Neuronal stem cell (in vitro differentiated cells): ENCODE measurements around the gene ZNF398.

Experiments
- DNase-seq: peaks from one replicate; pipeline ENCODE4 v3.0.0-alpha.2; 2013; ENCODE audit warnings: low spot score
- H2AFZ ChIP-seq: one replicate; pipeline ENCODE4 v1.6.1; 2013; ENCODE audit warnings: mild to moderate bottlenecking, low read length, inconsistent platforms
- H2AK5ac ChIP-seq: 2 replicates; pipeline ENCODE4 v1.6.1; 2013; ENCODE audit warnings: low read depth, mild to moderate bottlenecking, inconsistent platforms, low read length, moderate library complexity, mixed read lengths
- H2BK120ac ChIP-seq: 2 replicates; pipeline ENCODE4 v1.6.1; 2013; ENCODE audit warnings: low read depth, mild to moderate bottlenecking, inconsistent platforms, low read length, moderate library complexity, mixed read lengths
- H2BK12ac ChIP-seq: one replicate; pipeline ENCODE4 v1.6.1; 2013; ENCODE audit warnings: low read length, inconsistent platforms
- H2BK15ac ChIP-seq: 2 replicates; pipeline ENCODE4 v1.6.1; 2013; ENCODE audit warnings: mild to moderate bottlenecking, low read length, inconsistent platforms, mixed read lengths
- H2BK5ac ChIP-seq: one replicate; pipeline ENCODE4 v1.6.1; 2013; ENCODE audit warnings: inconsistent platforms, mild to moderate bottlenecking, low read length, moderate library complexity
- H3K14ac ChIP-seq: one replicate; pipeline ENCODE4 v1.6.1; 2013; ENCODE audit warnings: low read length, inconsistent platforms
- H3K18ac ChIP-seq: 2 replicates; pipeline ENCODE4 v1.6.1; 2013; ENCODE audit warnings: low read length, inconsistent platforms
- H3K23ac ChIP-seq: 2 replicates; pipeline ENCODE4 v1.6.1; 2013; ENCODE audit warnings: low read depth, mild to moderate bottlenecking, mixed read lengths, low read length, inconsistent platforms; ENCODE audit not compliant: poor library complexity
- H3K27ac ChIP-seq: replicated peaks from 3 replicates; pipeline ENCODE4 v1.5.1; 2013; ENCODE audit warnings: low read length, inconsistent platforms
- H3K27me3 ChIP-seq, 3 experiments: 2 replicates each; pipeline ENCODE4 v1.6.1; 2013; ENCODE audit warnings: low read length in 3 of 3, mild to moderate bottlenecking in 2 of 3, inconsistent platforms in 1 of 3, low read depth in 1 of 3, mixed read lengths in 1 of 3, moderate library complexity in 1 of 3; ENCODE audit not compliant: control insufficient read depth in 3 of 3, insufficient read depth in 3 of 3
- H3K36me3 ChIP-seq, 2 donors: replicated peaks in 1 of 2; 2 replicates each; pipeline ENCODE4 v1.6.1; 2013; ENCODE audit warnings: low read length in 2 of 2; ENCODE audit not compliant: control insufficient read depth in 2 of 2, insufficient read depth in 2 of 2
- H3K4ac ChIP-seq: 2 replicates; pipeline ENCODE4 v1.6.1; 2013; ENCODE audit warnings: inconsistent platforms, mild to moderate bottlenecking, low read length, moderate library complexity
- H3K4me1 ChIP-seq, 2 donors: 1 replicate in 1 of 2; 2 replicates in 1 of 2; pipeline ENCODE4 v1.6.1; 2013; ENCODE audit warnings: low read length in 2 of 2, low read depth in 1 of 2; ENCODE audit not compliant: control insufficient read depth in 2 of 2, insufficient read depth in 1 of 2
- H3K4me2 ChIP-seq: one replicate; pipeline ENCODE4 v1.6.1; 2013; ENCODE audit warnings: mild to moderate bottlenecking, low read length, inconsistent platforms; ENCODE audit not compliant: insufficient read depth, poor library complexity, severe bottlenecking
- H3K4me3 ChIP-seq, 2 donors: 2 replicates each; pipeline ENCODE4 v1.5.1; 2013; ENCODE audit warnings: low read length in 2 of 2, mild to moderate bottlenecking in 2 of 2, inconsistent platforms in 1 of 2, moderate library complexity in 1 of 2
- H3K79me1 ChIP-seq: one replicate; pipeline ENCODE4 v1.6.1; 2013; ENCODE audit warnings: low read depth, mild to moderate bottlenecking, inconsistent platforms, low read length, moderate library complexity
- H3K9ac ChIP-seq: one replicate; pipeline ENCODE4 v1.6.1; 2013; ENCODE audit warnings: mild to moderate bottlenecking, low read depth, low read length, inconsistent platforms; ENCODE audit not compliant: poor library complexity
- H3K9me3 ChIP-seq, 2 donors: replicated peaks in 1 of 2; 2 replicates each; pipeline versions ENCODE3 to v1.6.1; 2013; ENCODE audit warnings: low read length in 2 of 2, mild to moderate bottlenecking in 2 of 2, inconsistent platforms in 1 of 2, low read depth in 1 of 2, mixed read lengths in 1 of 2, moderate library complexity in 1 of 2; ENCODE audit not compliant: control insufficient read depth in 2 of 2, insufficient read depth in 1 of 2
- H4K8ac ChIP-seq: one replicate; pipeline ENCODE4 v1.6.1; 2013; ENCODE audit warnings: low read depth, mild to moderate bottlenecking, inconsistent platforms, low read length, moderate library complexity
- H4K91ac ChIP-seq: one replicate; pipeline ENCODE4 v1.6.1; 2013; ENCODE audit warnings: low read length, low read depth, mild to moderate bottlenecking, inconsistent platforms; ENCODE audit not compliant: poor library complexity
- WGBS, 2 donors: extraction: QIAGEN DNeasy Blood & Tissue Kit; methylation state at CpG; one replicate each; pipeline ENCODE4 v1.1.7; 2013; ENCODE audit warnings: missing lambda C conversion rate in 2 of 2, mixed read lengths in 1 of 2; ENCODE audit not compliant: insufficient read length in 2 of 2, insufficient replicate concordance in 1 of 2; ENCODE audit errors: extremely low coverage in 2 of 2; 5-methylcytosine and 5-hydroxymethylcytosine counted together

ZNF398 gene

GRCh38 chr7:149217570-149217969, 70.3 kb downstream of the ZNF398 start:
- no peak for DNase-seq
- H3K4me3 ChIP-seq = no peak overlapping the region
- no peak overlapping the region for H2AFZ ChIP-seq
- H2BK120ac ChIP-seq = no peak overlapping the region
- H4K91ac ChIP-seq = no peak overlapping the region
- H3K4me2 ChIP-seq = no peak overlapping the region
- H3K27me3 ChIP-seq = no peaks in the 10 kb centered on the region
- H3K18ac ChIP-seq = no peak overlapping the region
- H3K9ac ChIP-seq = no peak overlapping the region
- no CpG with 5 or more reads among the region's 6 CpGs for WGBS, 2 donors
- no peak overlapping the region for H3K27ac ChIP-seq
- no peak overlapping the region for H3K14ac ChIP-seq
- peaks cover 46 to 92% of the 10 kb centered on the region in 2 donors for H3K36me3 ChIP-seq
- H2BK12ac ChIP-seq = no peak overlapping the region
- no peak overlapping the region for H3K4ac ChIP-seq
- H3K4me1 ChIP-seq = no peaks in the 10 kb centered on the region
- H3K23ac ChIP-seq = no peak overlapping the region
- no peak overlapping the region for H2BK5ac ChIP-seq
- H3K9me3 ChIP-seq = no peaks in the 10 kb centered on the region
- no peak overlapping the region for H2BK15ac ChIP-seq
- no peak overlapping the region for H4K8ac ChIP-seq
- H2AK5ac ChIP-seq = no peak overlapping the region
- no peaks in the 10 kb centered on the region for H3K79me1 ChIP-seq

GRCh38 chr7:149218469-149219420, 71.5 kb downstream of the ZNF398 start:
- no peak overlapping the region for H2BK120ac ChIP-seq
- WGBS, 2 donors = no CpG with 5 or more reads among the region's 10 CpGs
- H3K23ac ChIP-seq = no peak overlapping the region

GRCh38 chr7:149220534-149220933, 73.3 kb downstream of the ZNF398 start:
- no peak for DNase-seq
- H3K27me3 ChIP-seq = no peaks in the 10 kb centered on the region
- H3K23ac ChIP-seq = no peak overlapping the region
- H3K36me3 ChIP-seq = peaks cover 41 to 83% of the 10 kb centered on the region in 2 donors
- no peak overlapping the region for H2AK5ac ChIP-seq
- H3K27ac ChIP-seq = no peak overlapping the region
- no peak overlapping the region for H3K4me3 ChIP-seq
- no peak overlapping the region for H3K4me2 ChIP-seq
- H2BK5ac ChIP-seq = no peak overlapping the region
- no peak overlapping the region for H3K4ac ChIP-seq
- no peak overlapping the region for H2BK15ac ChIP-seq
- H3K4me1 ChIP-seq = no peaks in the 10 kb centered on the region
- no peak overlapping the region for H3K9ac ChIP-seq
- no peak overlapping the region for H4K8ac ChIP-seq
- no peak overlapping the region for H2AFZ ChIP-seq
- no peak overlapping the region for H4K91ac ChIP-seq
- no peak overlapping the region for H3K18ac ChIP-seq
- H3K14ac ChIP-seq = no peak overlapping the region
- no peak overlapping the region for H2BK120ac ChIP-seq
- peaks cover 2% of the 10 kb centered on the region for H3K79me1 ChIP-seq
- WGBS, 2 donors = no CpG with 5 or more reads among the region's 6 CpGs
- no peaks in the 10 kb centered on the region for H3K9me3 ChIP-seq
- H2BK12ac ChIP-seq = no peak overlapping the region

More at GRCh38 chr7:149218469-149219420, 71.5 kb downstream of the ZNF398 start:
- no peak overlapping the region for H3K9ac ChIP-seq
- H3K79me1 ChIP-seq = peaks cover 2% of the 10 kb centered on the region
- H3K4me2 ChIP-seq = no peak overlapping the region
- H3K27ac ChIP-seq = no peak overlapping the region
- H2BK5ac ChIP-seq = no peak overlapping the region
- no peak overlapping the region for H4K8ac ChIP-seq
- no peak overlapping the region for H3K14ac ChIP-seq
- no peak overlapping the region for H4K91ac ChIP-seq
- no peaks in the 10 kb centered on the region for H3K27me3 ChIP-seq
- no peak overlapping the region for H3K4ac ChIP-seq
- no peak overlapping the region for H3K18ac ChIP-seq
- no peaks in the 10 kb centered on the region for H3K9me3 ChIP-seq
- DNase-seq = no peak
- H2BK12ac ChIP-seq = no peak overlapping the region
- no peak overlapping the region for H3K4me3 ChIP-seq
- no peak overlapping the region for H2AK5ac ChIP-seq
- no peak overlapping the region for H2AFZ ChIP-seq
- H3K4me1 ChIP-seq = no peaks in the 10 kb centered on the region
- no peak overlapping the region for H2BK15ac ChIP-seq
- peaks cover 42 to 86% of the 10 kb centered on the region in 2 donors for H3K36me3 ChIP-seq

GRCh38 chr7:149223176-149223575, 75.9 kb downstream of the ZNF398 start:
- peaks cover 2% of the 10 kb centered on the region for H3K79me1 ChIP-seq
- no peaks in the 10 kb centered on the region for H3K27me3 ChIP-seq
- H3K23ac ChIP-seq = no peak overlapping the region
- H3K9ac ChIP-seq = no peak overlapping the region
- no peak overlapping the region for H3K27ac ChIP-seq
- WGBS, 2 donors = no CpG with 5 or more reads among the region's 8 CpGs
- H3K14ac ChIP-seq = no peak overlapping the region
- no peak overlapping the region for H2BK12ac ChIP-seq
- H3K36me3 ChIP-seq = peaks cover 33 to 65% of the 10 kb centered on the region in 2 donors
- H4K91ac ChIP-seq = no peak overlapping the region
- no peak overlapping the region for H2BK120ac ChIP-seq
- H4K8ac ChIP-seq = no peak overlapping the region
- no peak overlapping the region for H2AFZ ChIP-seq
- no peak for DNase-seq
- H3K9me3 ChIP-seq = no peaks in the 10 kb centered on the region
- no peak overlapping the region for H2BK5ac ChIP-seq
- H3K4me1 ChIP-seq = no peaks in the 10 kb centered on the region
- H2BK15ac ChIP-seq = no peak overlapping the region
- no peak overlapping the region for H3K18ac ChIP-seq
- no peak overlapping the region for H3K4me2 ChIP-seq
- H3K4me3 ChIP-seq = no peak overlapping the region
- no peak overlapping the region for H2AK5ac ChIP-seq
- H3K4ac ChIP-seq = no peak overlapping the region
